ENCODE results near the gene TMEM132A. TPM values are rescaled to one million over a fixed set of nuclear protein-coding genes. Genes with fewer than 3 reads are reported as not detected.
A peak's percentile ranks its signal among the peaks of the same experiment; 100 is the strongest.

Gene TMEM132A
- 1 to 10 TPM; 2.4 to 3.5 TPM for total RNA-seq

- DNase-seq, result peak; percentile 19
- Mint-ChIP-seq H3K27me3 (ENCODE audit: low read depth) (peaks cover 29% of the 10 kb centered on the region), H3K27ac (no peak within 1 kb of the TSS), H3K36me3 (ENCODE audit: insufficient read depth in 2 of 2) (peaks cover 8 to 12% of the 10 kb centered on the region in 2 donors), H3K4me1 (ENCODE audit: low read depth) (peaks cover 17% of the 10 kb centered on the region), H3K9me3 (no peaks in the 10 kb centered on the region), H3K4me3 (peak within 1 kb of the TSS; percentile 75 to 77)
- ATAC-seq (replicated peaks in 1 of 2), result peak; percentile 62 to 68
Observed at GRCh38 chr11:60924110-60924905, at the start of gene TMEM132A. TMEM132A (plus strand) TSS chr11:60924460; CDS start chr11:60924634, 174 bp downstream.

GRCh38 chr11:60875366-60876167 lies 48.7 kb upstream of the TMEM132A start:
- ATAC-seq (replicated peaks in 1 of 2), result no peak
- no peaks in the 10 kb centered on the region for H3K36me3 Mint-ChIP-seq (ENCODE audit: insufficient read depth in 2 of 2)
- H3K27ac Mint-ChIP-seq, result no peak overlapping the region
- H3K4me1 Mint-ChIP-seq (ENCODE audit: low read depth), result peaks cover 28% of the 10 kb centered on the region
- no peaks in the 10 kb centered on the region for H3K27me3 Mint-ChIP-seq (ENCODE audit: low read depth)
- H3K9me3 Mint-ChIP-seq, result no peaks in the 10 kb centered on the region
- H3K4me3 Mint-ChIP-seq, result no peak overlapping the region
- no peak for DNase-seq

- DNase-seq, result no peak
- no peak for ATAC-seq (replicated peaks in 1 of 2)
- Mint-ChIP-seq H3K27ac (no peak overlapping the region), H3K4me1 (ENCODE audit: low read depth) (peaks cover 24% of the 10 kb centered on the region), H3K27me3 (ENCODE audit: low read depth) (no peaks in the 10 kb centered on the region), H3K36me3 (ENCODE audit: insufficient read depth in 2 of 2) (peaks cover 0 to 4% of the 10 kb centered on the region in 2 donors), H3K4me3 (no peak overlapping the region), H3K9me3 (no peaks in the 10 kb centered on the region)
Observed at GRCh38 chr11:60876168-60876485, 48.1 kb upstream of the TMEM132A start.

GRCh38 chr11:60878245-60879101 lies 45.8 kb upstream of the TMEM132A start:
- H3K27me3 Mint-ChIP-seq (ENCODE audit: low read depth), result no peaks in the 10 kb centered on the region
- no peak overlapping the region for H3K4me3 Mint-ChIP-seq
- H3K9me3 Mint-ChIP-seq, result no peaks in the 10 kb centered on the region
- DNase-seq, result no peak
- H3K36me3 Mint-ChIP-seq (ENCODE audit: insufficient read depth in 2 of 2), result peaks cover 0 to 13% of the 10 kb centered on the region in 2 donors
- H3K27ac Mint-ChIP-seq, result no peak overlapping the region
- H3K4me1 Mint-ChIP-seq (ENCODE audit: low read depth), result peaks cover 8% of the 10 kb centered on the region
- ATAC-seq (replicated peaks in 1 of 2), result no peak

- peaks cover 0 to 14% of the 10 kb centered on the region in 2 donors for H3K36me3 Mint-ChIP-seq (ENCODE audit: insufficient read depth in 2 of 2)
Observed at GRCh38 chr11:60879104-60879503, 45.2 kb upstream of the TMEM132A start.

GRCh38 chr11:60879971-60880588 lies 44.2 kb upstream of the TMEM132A start:
- Mint-ChIP-seq H3K27ac (no peak overlapping the region), H3K4me1 (ENCODE audit: low read depth) (no peaks in the 10 kb centered on the region), H3K27me3 (ENCODE audit: low read depth) (no peaks in the 10 kb centered on the region), H3K9me3 (no peaks in the 10 kb centered on the region), H3K36me3 (ENCODE audit: insufficient read depth in 2 of 2) (peaks cover 0 to 14% of the 10 kb centered on the region in 2 donors), H3K4me3 (no peak overlapping the region)
- DNase-seq (no peak), ATAC-seq (replicated peaks in 1 of 2) (no peak)

More at GRCh38 chr11:60879104-60879503, 45.2 kb upstream of the TMEM132A start:
- no peaks in the 10 kb centered on the region for H3K9me3 Mint-ChIP-seq
- DNase-seq (no peak), ATAC-seq (replicated peaks in 1 of 2) (no peak)
- peaks cover 4% of the 10 kb centered on the region for H3K4me1 Mint-ChIP-seq (ENCODE audit: low read depth)
- H3K4me3 Mint-ChIP-seq, result no peak overlapping the region
- H3K27me3 Mint-ChIP-seq (ENCODE audit: low read depth), result no peaks in the 10 kb centered on the region
- no peak overlapping the region for H3K27ac Mint-ChIP-seq

GRCh38 chr11:60880643-60881282 lies 43.5 kb upstream of the TMEM132A start:
- no peaks in the 10 kb centered on the region for H3K4me1 Mint-ChIP-seq (ENCODE audit: low read depth)
- DNase-seq (no peak), ATAC-seq (replicated peaks in 1 of 2) (no peak)
- peaks cover 0 to 14% of the 10 kb centered on the region in 2 donors for H3K36me3 Mint-ChIP-seq (ENCODE audit: insufficient read depth in 2 of 2)
- no peak overlapping the region for H3K4me3 Mint-ChIP-seq
- no peaks in the 10 kb centered on the region for H3K27me3 Mint-ChIP-seq (ENCODE audit: low read depth)
- H3K9me3 Mint-ChIP-seq, result no peaks in the 10 kb centered on the region
- H3K27ac Mint-ChIP-seq, result no peak overlapping the region

- no peak overlapping the region for H3K27ac Mint-ChIP-seq
- DNase-seq, result peak; percentile 39 to 42
- ATAC-seq (replicated peaks in 1 of 2), result peak; percentile 86 to 88
- peaks cover 5 to 15% of the 10 kb centered on the region in 2 donors for H3K36me3 Mint-ChIP-seq (ENCODE audit: insufficient read depth in 2 of 2)
- no peaks in the 10 kb centered on the region for H3K9me3 Mint-ChIP-seq
- H3K27me3 Mint-ChIP-seq (ENCODE audit: low read depth), result no peaks in the 10 kb centered on the region
- no peak overlapping the region for H3K4me3 Mint-ChIP-seq
- H3K4me1 Mint-ChIP-seq (ENCODE audit: low read depth), result no peaks in the 10 kb centered on the region
Observed at GRCh38 chr11:60887556-60887955, 36.7 kb upstream of the TMEM132A start.

- Mint-ChIP-seq H3K9me3 (no peaks in the 10 kb centered on the region), H3K4me1 (ENCODE audit: low read depth) (peaks cover 5% of the 10 kb centered on the region), H3K27me3 (ENCODE audit: low read depth) (no peaks in the 10 kb centered on the region), H3K4me3 (no peak overlapping the region), H3K36me3 (ENCODE audit: insufficient read depth in 2 of 2) (peaks cover 9 to 17% of the 10 kb centered on the region in 2 donors), H3K27ac (no peak overlapping the region)
- ATAC-seq (replicated peaks in 1 of 2), result no peak
- DNase-seq, result no peak
Observed at GRCh38 chr11:60889869-60890311, 34.4 kb upstream of the TMEM132A start.

- no peak for DNase-seq
- H3K36me3 Mint-ChIP-seq (ENCODE audit: insufficient read depth in 2 of 2), result peaks cover 11 to 23% of the 10 kb centered on the region in 2 donors
- H3K27ac Mint-ChIP-seq, result no peak overlapping the region
- peaks cover 5% of the 10 kb centered on the region for H3K4me1 Mint-ChIP-seq (ENCODE audit: low read depth)
- H3K27me3 Mint-ChIP-seq (ENCODE audit: low read depth), result no peaks in the 10 kb centered on the region
- H3K9me3 Mint-ChIP-seq, result no peaks in the 10 kb centered on the region
- no peak for ATAC-seq (replicated peaks in 1 of 2)
- H3K4me3 Mint-ChIP-seq, result no peak overlapping the region
Observed at GRCh38 chr11:60890696-60891095, 33.6 kb upstream of the TMEM132A start.

- DNase-seq (no peak), ATAC-seq (replicated peaks in 1 of 2) (no peak)
- peaks cover 5% of the 10 kb centered on the region for H3K4me1 Mint-ChIP-seq (ENCODE audit: low read depth)
Observed at GRCh38 chr11:60891103-60891741, 33.0 kb upstream of the TMEM132A start.

GRCh38 chr11:60895687-60896086 lies 28.6 kb upstream of the TMEM132A start:
- no peak overlapping the region for H3K4me3 Mint-ChIP-seq
- DNase-seq (no peak), ATAC-seq (replicated peaks in 1 of 2) (no peak)
- no peak overlapping the region for H3K27ac Mint-ChIP-seq
- H3K9me3 Mint-ChIP-seq, result no peaks in the 10 kb centered on the region
- H3K27me3 Mint-ChIP-seq (ENCODE audit: low read depth), result no peaks in the 10 kb centered on the region
- peaks cover 21 to 36% of the 10 kb centered on the region in 2 donors for H3K36me3 Mint-ChIP-seq (ENCODE audit: insufficient read depth in 2 of 2)
- H3K4me1 Mint-ChIP-seq (ENCODE audit: low read depth), result peaks cover 9% of the 10 kb centered on the region

More at GRCh38 chr11:60891103-60891741, 33.0 kb upstream of the TMEM132A start:
- Mint-ChIP-seq H3K27ac (no peak overlapping the region), H3K36me3 (ENCODE audit: insufficient read depth in 2 of 2) (peaks cover 12 to 25% of the 10 kb centered on the region in 2 donors), H3K4me3 (no peak overlapping the region), H3K27me3 (ENCODE audit: low read depth) (no peaks in the 10 kb centered on the region), H3K9me3 (no peaks in the 10 kb centered on the region)

Data from activated T-cell treated with anti-CD3 and anti-CD28 coated beads, Interleukin-2, amount 50 U/mL, for 72 hours (primary cell).